KMS-11 (cell line): ENCODE results near the gene TNFSF9.
"Not testable (repeated sequence)": the region's sequence is repeated elsewhere in the genome, so short reads cannot be mapped to it uniquely, and the experiment has no call there.

Experiments
- H2AFZ ChIP-seq: fragments of 200-600 bp; sonication (generic); 2 replicates; pipeline ENCODE4 v1.6.1; 2016; ENCODE audit warnings: antibody characterized with exemption, mixed run types, low read depth
- H3K27ac ChIP-seq: fragments of 200-600 bp; sonication (generic); 2 replicates; pipeline ENCODE4 v1.6.1; 2016; ENCODE audit warnings: mild to moderate bottlenecking, mixed run types
- H3K27me3 ChIP-seq: fragments of 200-600 bp; sonication (generic); 2 replicates; pipeline ENCODE4 v1.6.1; 2017; ENCODE audit warnings: mild to moderate bottlenecking, low read depth, mixed run types, moderate library complexity; ENCODE audit not compliant: insufficient read depth
- H3K36me3 ChIP-seq: fragments of 200-600 bp; sonication (generic); 2 replicates; pipeline ENCODE4 v1.6.1; 2017; ENCODE audit warnings: mild to moderate bottlenecking, mixed run types; ENCODE audit not compliant: insufficient read depth
- H3K4me1 ChIP-seq: fragments of 200-600 bp; sonication (generic); 2 replicates; pipeline ENCODE4 v1.6.1; 2016; ENCODE audit warnings: mild to moderate bottlenecking, low read depth, mixed run types; ENCODE audit not compliant: poor library complexity, severe bottlenecking
- H3K4me2 ChIP-seq: fragments of 200-600 bp; sonication (generic); 2 replicates; pipeline ENCODE4 v1.7.0; 2016; ENCODE audit warnings: mild to moderate bottlenecking, mixed run types
- H3K4me3 ChIP-seq: fragments of 200-600 bp; sonication (generic); IDR thresholded peaks from 2 replicates; pipeline ENCODE4 v1.6.1; 2017; ENCODE audit warnings: low read depth, low read length, mixed read lengths; ENCODE audit not compliant: insufficient read depth
- H3K79me2 ChIP-seq: fragments of 200-600 bp; sonication (generic); 2 replicates; pipeline ENCODE4 v1.6.1; 2016; ENCODE audit warnings: low read depth, mixed run types; ENCODE audit not compliant: insufficient read depth
- H3K9ac ChIP-seq: fragments of 200-600 bp; sonication (generic); 2 replicates; pipeline ENCODE4 v1.6.1; 2016; ENCODE audit warnings: mild to moderate bottlenecking, mixed run types
- H4K20me1 ChIP-seq: fragments of 200-600 bp; sonication (generic); 2 replicates; pipeline ENCODE4 v1.6.1; 2016; ENCODE audit warnings: mild to moderate bottlenecking, mixed run types; ENCODE audit not compliant: insufficient read depth
- TF ChIP-seq, protein P1 (sequence below): fragments of 200-600 bp; sonication (generic); conservative IDR thresholded peaks from 2 replicates; pipeline ENCODE4 v1.6.1; 2017; ENCODE audit warnings: low read depth, mild to moderate bottlenecking, antibody characterized with exemption, low read length, moderate library complexity, mixed read lengths

Gene TNFSF9

GRCh38 chr19:6564393-6564792 is 33.6 kb downstream of the TNFSF9 start:
- no peak overlapping the region for H2AFZ ChIP-seq
- H3K27me3 ChIP-seq, result no peaks in the 10 kb centered on the region
- H3K27ac ChIP-seq, result no peak overlapping the region
- H4K20me1 ChIP-seq, result no peaks in the 10 kb centered on the region
- no peak overlapping the region for H3K4me2 ChIP-seq
- no peak overlapping the region for H3K9ac ChIP-seq
- H3K4me1 ChIP-seq, result no peaks in the 10 kb centered on the region
- no peaks in the 10 kb centered on the region for H3K36me3 ChIP-seq
- H3K79me2 ChIP-seq, result no peaks in the 10 kb centered on the region
- no peak overlapping the region for H3K4me3 ChIP-seq
- TF ChIP-seq, protein P1, sequence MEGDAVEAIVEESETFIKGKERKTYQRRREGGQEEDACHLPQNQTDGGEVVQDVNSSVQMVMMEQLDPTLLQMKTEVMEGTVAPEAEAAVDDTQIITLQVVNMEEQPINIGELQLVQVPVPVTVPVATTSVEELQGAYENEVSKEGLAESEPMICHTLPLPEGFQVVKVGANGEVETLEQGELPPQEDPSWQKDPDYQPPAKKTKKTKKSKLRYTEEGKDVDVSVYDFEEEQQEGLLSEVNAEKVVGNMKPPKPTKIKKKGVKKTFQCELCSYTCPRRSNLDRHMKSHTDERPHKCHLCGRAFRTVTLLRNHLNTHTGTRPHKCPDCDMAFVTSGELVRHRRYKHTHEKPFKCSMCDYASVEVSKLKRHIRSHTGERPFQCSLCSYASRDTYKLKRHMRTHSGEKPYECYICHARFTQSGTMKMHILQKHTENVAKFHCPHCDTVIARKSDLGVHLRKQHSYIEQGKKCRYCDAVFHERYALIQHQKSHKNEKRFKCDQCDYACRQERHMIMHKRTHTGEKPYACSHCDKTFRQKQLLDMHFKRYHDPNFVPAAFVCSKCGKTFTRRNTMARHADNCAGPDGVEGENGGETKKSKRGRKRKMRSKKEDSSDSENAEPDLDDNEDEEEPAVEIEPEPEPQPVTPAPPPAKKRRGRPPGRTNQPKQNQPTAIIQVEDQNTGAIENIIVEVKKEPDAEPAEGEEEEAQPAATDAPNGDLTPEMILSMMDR, result no peak

- not testable (repeated sequence) for H3K36me3 ChIP-seq, H3K79me2 ChIP-seq, H3K4me1 ChIP-seq, H2AFZ ChIP-seq, H4K20me1 ChIP-seq, H3K27ac ChIP-seq, H3K27me3 ChIP-seq, H3K9ac ChIP-seq, H3K4me2 ChIP-seq, H3K4me3 ChIP-seq
These were observed 35.9 kb downstream of the TNFSF9 start for GRCh38 chr19:6566727-6567126.

- Histone ChIP-seq H3K27ac (no peak overlapping the region), H3K9ac (no peak overlapping the region), H2AFZ (no peak overlapping the region)
These were observed 37.2 kb downstream of the TNFSF9 start for GRCh38 chr19:6568010-6568526.

DNA sequence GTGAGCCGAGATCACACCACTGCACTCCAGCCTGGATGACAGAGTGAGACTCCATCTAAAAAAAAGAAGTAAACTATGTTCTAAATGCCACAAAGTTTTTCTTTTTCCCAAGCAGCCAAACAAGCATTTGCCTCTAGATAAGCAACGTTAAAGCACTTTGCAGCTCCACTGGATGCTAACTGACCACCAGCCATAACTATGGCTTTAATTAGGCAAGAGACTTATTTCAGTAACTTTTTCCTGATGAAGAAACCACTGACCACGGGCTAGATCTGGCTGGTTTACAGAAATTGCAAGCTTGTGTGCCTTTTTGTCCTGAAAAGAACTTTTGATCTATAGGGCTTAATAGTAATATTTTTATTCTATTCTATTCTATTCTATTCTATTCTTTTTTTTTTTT is 38.0 kb downstream of the TNFSF9 start:
- no peak overlapping the region for H3K9ac ChIP-seq
- no peak overlapping the region for H2AFZ ChIP-seq
- H3K4me1 ChIP-seq, result no peaks in the 10 kb centered on the region
- no peak overlapping the region for H3K4me2 ChIP-seq
- no peaks in the 10 kb centered on the region for H3K36me3 ChIP-seq
- H3K27me3 ChIP-seq, result no peaks in the 10 kb centered on the region
- H3K4me3 ChIP-seq, result no peak overlapping the region
- H3K79me2 ChIP-seq, result no peaks in the 10 kb centered on the region
- H4K20me1 ChIP-seq, result no peaks in the 10 kb centered on the region
- no peak overlapping the region for H3K27ac ChIP-seq
- TF ChIP-seq, protein P1, result no peak

More at GRCh38 chr19:6568010-6568526, 37.2 kb downstream of the TNFSF9 start:
- Histone ChIP-seq H3K4me3 (no peak overlapping the region), H4K20me1 (no peaks in the 10 kb centered on the region), H3K27me3 (no peaks in the 10 kb centered on the region), H3K4me1 (no peaks in the 10 kb centered on the region), H3K79me2 (no peaks in the 10 kb centered on the region), H3K36me3 (no peaks in the 10 kb centered on the region), H3K4me2 (no peak overlapping the region)
- TF ChIP-seq, protein P1, result no peak

DNA sequence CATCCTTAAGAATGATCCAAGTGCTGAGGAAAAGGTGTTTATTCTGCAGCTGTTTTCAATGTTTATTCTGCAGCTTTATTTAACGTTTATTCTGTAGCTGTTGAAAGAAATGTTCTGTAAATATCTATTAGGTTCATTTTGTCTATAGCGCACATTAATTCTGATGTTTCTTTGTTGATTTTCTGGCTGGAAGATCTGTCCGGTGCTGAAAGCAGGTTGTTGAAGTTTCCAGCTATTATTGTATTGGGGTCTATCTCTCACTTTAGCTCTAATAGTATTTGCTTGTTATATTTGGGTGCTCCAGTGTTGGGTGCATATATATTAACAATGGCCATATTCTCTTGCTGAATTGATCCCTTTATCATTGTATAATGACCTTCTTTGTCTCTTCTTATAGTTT is 39.9 kb downstream of the TNFSF9 start:
- Histone ChIP-seq H3K27me3 (no peaks in the 10 kb centered on the region), H3K4me1 (no peaks in the 10 kb centered on the region)
- TF ChIP-seq, protein P1, result no peak

More for the DNA sequence above, 39.9 kb downstream of the TNFSF9 start:
- Histone ChIP-seq H4K20me1 (no peaks in the 10 kb centered on the region), H3K9ac (no peak overlapping the region), H2AFZ (no peak overlapping the region), H3K4me2 (no peak overlapping the region), H3K27ac (no peak overlapping the region), H3K79me2 (no peaks in the 10 kb centered on the region), H3K36me3 (no peaks in the 10 kb centered on the region), H3K4me3 (no peak overlapping the region)
